GM03348 (cell line): ENCODE results near the gene ANKHD1.
A peak's percentile ranks its signal among the peaks of the same experiment; 100 is the strongest.
"Not testable (repeated sequence)": the region's sequence is repeated elsewhere in the genome, so short reads cannot be mapped to it uniquely, and the experiment has no call there.

Experiments used
- DNase-seq: peaks from one replicate; pipeline ENCODE4 v3.0.0; 2012; ENCODE audit warnings: low spot score

Gene ANKHD1

DNA sequence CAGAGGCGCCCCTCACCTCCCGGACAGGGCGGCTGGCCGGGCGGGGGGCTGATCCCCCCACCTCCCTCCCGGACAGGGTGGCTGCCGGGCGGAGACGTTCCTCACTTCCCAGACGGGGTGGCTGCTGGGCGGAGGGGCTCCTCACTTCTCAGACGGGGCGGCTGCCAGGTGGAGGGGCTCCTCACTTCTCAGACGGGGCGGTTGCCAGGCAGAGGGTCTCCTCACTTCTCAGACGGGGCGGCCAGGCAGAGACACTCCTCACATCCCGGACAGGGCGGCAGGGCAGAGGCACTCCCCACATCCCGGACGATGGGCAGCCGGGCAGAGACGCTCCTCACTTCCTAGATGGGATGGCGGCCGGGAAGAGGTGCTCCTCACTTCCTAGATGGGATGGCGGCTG, 26.1 kb downstream of the ANKHD1 start:
- not testable (repeated sequence) for DNase-seq

DNA sequence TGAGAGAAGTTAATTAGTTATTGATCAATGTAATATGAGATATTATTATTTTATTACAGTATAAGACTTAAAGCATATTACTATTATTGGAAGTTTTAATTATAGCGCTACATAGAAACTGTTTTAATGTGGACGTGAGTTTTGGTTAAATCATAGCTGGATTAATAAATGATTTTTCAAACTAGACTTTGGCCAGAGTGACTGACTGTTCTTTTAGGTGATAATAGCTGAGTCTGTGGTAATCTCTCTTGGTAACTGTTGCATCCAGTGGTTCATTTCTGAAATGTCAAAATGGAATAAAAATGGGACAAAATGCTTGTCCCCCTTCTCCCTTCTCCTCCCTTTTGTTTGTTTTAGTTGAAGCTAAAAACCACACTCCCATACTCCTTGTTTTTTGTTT, 28.1 kb downstream of the ANKHD1 start:
- DNase-seq, result no peak

DNA sequence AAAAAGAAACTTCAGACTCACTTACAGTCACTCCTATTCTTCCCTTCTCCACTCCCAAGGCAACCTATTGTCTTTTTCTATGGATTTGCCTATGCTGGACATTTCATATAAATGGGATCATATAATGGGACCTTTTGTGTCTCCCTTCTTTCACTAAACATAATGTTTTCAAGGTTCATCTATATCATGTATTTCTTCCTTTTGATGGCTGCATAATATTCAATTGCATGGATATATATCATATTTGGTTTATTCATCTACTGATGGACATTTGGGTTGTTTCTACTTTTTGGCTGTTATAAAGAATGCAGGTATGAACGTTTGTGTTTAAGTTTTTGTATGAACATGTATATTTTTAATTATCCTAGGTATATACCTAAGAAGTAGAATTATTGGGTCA, 30.6 kb downstream of the ANKHD1 start:
- no peak for DNase-seq

DNA sequence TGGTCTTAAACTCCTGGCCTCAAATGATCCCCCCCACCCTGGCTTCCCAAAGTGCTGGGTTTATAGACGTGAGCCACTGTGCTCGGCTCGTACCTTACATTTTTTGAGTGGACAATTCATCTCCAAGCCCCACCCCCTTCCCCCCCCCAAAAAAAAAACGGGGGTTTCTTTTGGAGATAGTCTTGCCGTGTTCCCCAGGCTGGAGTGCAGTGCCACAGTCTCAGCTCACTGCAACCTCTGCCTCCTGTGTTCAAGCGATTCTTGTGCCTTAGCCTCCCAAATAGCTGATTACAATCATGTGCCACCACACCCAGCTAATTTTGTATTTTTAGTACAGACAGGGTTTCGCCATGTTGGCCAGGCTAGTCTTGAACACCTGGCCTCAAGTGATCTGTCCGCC, 31.3 kb downstream of the ANKHD1 start:
- DNase-seq, result no peak

DNA sequence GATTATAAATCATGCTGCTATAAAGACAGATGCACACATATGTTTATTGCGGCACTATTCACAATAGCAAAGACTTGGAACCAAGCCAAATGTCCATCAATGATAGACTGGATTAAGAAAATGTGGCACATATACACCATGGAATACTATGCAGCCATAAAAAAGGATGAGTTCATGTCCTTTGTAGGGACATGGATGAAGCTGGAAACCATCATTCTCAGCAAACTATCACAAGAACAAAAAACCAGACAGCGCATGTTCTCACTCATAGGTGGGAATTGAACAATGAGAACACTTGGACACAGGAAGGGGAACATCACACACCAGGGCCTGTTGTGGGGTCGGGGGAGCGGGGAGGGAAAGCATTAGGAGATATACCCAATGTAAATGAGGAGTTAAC, 55.7 kb downstream of the ANKHD1 start:
- not testable (repeated sequence) for DNase-seq

DNA sequence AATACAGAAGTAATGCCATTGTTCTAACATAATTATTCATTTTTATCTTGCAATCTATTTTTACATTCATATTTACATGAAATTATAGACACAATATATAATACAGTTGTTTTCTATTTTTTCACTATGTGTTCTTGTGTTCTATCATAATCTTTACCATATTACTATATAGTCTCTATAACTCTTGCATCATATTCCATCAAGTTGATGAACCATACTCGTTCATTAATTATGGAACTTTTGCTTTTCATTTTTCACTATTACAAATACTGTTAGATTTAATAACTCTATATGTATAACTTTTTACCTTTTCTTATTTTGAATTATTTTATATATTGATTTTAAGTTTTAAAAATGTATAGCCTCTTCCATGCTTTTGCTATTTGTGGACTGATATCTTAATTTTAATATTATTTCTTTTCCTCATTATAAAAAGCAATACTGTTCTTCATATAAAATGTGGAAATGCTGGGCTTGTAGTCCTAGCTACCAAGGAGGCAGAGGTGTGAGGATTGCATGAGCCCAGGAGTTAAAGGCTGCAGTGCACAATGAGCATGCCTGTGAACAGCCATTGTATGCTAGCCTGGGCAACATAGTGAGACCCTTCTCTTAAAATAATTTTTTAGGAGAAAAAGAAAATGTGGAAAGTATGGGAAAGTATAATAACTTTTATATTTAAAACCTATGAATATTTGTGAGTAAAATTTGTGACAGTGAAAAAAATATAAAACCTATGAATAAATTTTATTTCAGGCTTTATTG, 65.5 kb downstream of the ANKHD1 start:
- DNase-seq, result no peak

DNA sequence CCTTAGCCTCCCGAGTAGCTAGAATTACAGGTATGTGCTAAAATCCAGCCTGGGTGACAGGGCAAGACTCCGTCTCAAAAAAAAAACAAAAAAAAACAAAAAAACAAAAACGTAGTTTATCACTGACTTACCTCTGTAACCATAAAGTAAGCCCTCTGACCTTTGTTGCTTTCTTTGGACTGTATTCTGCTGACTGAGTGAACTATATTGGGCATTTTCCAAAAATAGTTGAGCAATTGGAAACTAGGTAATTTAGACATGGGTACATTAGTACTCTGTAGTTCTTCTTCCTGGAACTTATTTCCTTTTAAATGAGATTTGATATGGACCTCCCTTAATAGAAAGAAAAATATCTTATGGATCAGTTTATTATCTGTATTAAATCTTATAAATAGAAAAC, 66.6 kb downstream of the ANKHD1 start:
- DNase-seq, result no peak

DNA sequence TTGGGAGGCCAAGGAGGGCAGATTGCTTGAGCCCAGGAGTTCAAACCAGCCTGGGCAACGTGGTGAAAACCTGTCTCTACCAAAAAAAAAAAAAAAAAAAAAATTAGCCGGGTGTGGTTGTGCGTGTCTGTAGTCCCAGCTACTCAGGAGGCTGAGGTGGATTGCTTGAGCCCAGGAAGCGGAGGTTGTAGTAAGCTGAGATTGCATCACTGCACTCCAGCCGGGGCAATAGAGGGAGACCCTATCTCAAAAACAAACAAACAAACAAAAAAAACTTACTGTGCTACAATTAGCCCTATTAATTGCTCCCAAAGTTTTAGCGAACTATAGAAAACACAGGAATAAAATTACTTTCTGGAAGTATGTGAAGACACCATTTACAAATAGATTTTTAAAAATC, 67.6 kb downstream of the ANKHD1 start:
- no peak for DNase-seq

DNA sequence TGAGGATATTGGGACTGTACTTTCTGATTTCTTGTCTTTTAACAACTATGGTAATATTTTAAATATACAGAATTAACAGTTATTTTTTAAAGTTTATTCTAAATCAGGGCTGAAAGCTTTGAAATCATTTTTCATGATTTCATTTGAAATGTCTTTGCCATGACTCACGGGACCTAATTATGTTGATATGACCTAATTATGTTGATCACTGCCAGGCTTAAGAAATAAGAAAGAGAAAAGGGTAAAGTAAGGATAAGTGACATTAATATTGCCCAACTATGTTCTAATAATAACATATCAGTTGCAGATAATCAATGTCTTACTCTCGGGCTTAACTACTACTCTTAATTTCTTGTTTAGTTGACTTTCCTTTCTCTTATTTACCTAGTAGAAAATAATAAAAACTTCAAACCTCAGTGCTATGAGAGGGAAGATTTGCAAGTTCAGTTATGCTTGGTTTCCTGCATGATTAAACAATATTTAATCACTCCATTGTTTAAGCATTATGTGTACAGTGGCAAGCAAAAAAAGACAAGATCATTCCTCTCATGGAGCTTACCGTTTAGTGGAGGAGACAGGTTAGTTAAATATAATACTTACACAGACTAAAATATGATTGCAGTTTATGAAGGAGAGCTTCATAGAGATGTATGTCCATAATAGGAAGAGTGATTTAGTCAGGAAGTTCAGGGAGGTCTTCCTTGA, 78.8 kb downstream of the ANKHD1 start:
- DNase-seq, result peak; percentile 15

DNA sequence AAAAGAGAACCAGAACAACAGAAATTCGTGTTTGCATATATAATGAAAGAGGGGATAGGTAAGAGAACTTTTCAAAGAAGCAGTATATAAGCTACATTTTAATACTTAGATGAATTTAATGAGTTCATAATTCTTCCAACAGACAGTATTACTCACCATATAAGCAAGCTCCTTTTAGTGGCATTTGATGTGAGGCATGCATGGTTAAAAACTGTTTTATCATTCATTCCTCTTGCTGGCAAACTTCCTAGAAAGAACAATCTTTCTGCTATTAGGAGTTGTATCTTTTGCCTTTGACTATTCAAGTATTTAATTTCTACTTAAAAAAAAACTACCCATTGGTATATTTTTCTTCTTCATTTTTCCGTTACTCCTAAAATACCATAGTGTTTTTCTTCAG, 80.1 kb downstream of the ANKHD1 start:
- DNase-seq, result peak; percentile 28

DNA sequence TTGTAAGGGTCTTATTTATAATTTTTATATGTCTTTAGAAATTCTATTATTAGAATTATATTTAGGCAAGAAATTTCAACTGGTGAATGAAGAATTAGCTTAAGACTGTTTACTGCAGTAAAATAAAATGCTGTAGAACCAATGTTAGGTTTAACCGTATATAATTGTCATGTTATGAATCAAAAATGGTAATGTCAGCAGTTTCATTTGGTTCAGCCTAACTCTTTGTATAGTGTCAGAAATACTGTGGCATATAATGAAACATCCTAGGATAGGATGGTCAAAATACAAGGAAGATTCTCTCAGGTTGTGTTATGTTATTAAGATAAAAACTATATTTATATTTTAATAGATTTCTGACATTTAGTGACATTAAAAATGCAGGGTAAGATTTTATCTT, 81.4 kb downstream of the ANKHD1 start:
- no peak for DNase-seq

DNA sequence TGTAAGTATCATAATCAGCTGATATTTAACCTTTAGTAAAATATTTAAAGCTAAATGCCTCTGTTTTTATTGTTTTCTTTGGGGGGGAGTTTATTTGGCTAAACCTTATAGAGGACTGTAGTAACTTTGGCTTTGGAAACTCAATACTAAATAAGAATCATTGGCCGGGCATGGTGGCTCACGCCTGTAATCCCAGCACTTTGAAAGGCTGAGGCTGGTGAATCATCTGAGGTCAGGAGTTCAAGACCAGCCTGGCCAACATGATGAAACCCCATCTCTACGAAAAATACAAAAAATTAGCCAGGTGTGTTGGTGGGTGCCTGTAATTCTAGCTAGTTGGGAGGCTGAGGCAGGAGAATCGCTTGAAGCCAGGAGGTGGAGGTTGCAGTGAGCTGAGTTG, 86.5 kb downstream of the ANKHD1 start:
- DNase-seq, result not testable (repeated sequence)

DNA sequence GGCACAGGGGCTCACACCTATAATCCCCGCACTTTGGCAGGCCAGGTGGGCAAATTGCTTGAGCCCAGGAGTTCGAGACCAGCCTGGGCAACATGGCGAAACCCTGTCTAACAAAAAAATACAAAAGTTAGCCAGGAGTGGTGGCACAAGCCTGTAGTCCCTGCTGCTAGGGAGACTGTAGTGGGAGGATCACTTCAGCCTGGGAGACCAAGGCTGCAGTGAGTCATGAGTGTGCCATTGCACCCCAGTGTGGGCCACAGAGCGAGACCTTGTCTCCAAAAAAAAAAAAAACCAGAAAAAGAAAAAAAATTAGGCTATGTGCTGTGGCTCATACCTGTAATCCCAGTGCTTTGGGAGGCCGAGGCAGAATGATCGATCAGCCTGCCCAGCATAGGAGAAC, 87.3 kb downstream of the ANKHD1 start:
- no peak for DNase-seq

DNA sequence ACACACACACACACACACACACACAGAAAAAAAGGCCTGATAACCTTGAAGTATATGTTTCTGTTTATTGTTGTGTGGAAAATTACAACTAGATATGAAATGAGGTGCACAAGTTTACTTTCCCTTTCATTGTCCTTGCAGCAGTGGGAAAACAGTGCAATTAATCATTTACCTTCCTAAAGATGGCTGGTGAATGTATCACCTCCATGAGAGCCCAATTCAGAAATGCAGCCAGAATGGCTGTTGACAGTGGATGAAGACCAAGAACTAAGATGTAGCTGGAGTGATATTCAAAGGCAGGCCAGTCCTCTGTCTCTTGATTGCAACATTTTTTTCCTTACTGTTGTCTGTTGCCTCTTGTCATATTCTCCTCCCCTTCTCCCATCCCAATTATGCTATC, 96.3 kb downstream of the ANKHD1 start:
- no peak for DNase-seq

DNA sequence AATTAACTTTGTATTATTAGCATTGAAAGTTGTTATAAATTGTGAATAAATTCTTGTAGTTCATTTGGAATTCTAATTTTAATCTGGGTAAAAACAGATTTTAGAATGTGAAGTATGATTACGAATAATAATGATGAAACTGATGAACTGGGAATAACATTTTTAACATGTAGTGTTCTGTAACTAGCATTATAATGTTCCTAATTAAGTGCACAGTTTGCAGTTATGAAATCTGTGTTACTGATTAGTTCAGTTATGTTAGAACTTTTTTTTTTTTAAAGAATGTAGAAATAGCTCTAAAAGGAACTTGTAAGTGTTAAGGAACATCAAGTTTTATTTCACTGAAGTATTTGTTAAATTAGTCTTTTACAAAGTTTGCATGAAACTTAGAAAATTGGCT, 97.0 kb downstream of the ANKHD1 start:
- DNase-seq, result no peak

DNA sequence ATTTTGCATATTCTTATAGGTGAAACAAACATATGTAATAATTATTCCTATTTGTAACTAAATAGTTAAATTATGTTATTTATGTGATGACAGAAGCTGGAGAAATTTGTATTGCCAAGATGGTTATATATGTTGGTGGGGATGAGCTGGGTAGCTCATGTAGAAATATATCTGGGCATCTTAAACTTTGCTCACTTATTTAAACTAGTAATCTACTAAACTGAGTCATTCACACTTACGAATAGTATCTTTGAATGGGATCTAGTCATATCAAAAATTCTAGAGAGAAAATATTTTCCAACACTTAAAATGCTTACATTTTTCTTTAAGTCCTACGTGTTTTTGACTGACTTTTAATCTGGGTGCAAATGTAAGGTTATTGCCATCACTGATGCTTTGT, 101.2 kb downstream of the ANKHD1 start:
- no peak for DNase-seq

DNA sequence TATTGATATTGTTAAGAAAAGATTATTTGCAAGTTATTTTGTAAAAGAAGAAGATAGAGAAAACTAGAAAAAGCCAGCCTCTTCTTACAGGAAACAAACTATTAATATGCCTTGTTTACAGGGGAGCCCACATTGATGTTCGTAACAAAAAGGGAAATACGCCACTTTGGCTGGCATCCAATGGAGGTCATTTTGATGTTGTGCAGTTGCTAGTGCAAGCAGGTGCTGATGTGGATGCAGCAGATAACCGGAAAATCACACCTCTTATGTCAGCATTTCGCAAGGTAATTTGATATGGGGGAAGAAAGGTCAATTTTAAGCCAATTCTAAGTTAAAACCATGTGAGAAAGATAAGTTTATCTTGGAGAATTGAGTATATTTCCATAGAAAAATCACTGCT, 108.3 kb downstream of the ANKHD1 start:
- DNase-seq, result no peak

DNA sequence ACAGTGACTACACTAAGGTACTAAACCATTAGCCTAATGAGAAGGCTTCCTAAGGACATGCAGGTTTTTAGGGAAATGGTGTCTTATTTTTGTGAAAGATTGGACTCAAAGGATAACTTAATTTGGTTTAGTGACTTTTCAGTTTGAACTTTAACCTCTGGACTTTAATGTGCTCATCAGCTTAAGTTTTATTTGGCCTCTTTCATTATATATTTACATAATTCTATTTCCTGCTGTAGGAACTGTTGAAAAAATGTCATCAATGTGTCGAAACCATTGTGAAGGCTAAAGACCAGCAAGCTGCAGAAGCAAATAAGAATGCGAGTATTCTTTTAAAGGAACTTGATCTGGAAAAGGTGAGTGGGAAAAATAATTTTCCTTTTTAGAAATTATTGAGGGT, 111.5 kb downstream of the ANKHD1 start:
- no peak for DNase-seq

DNA sequence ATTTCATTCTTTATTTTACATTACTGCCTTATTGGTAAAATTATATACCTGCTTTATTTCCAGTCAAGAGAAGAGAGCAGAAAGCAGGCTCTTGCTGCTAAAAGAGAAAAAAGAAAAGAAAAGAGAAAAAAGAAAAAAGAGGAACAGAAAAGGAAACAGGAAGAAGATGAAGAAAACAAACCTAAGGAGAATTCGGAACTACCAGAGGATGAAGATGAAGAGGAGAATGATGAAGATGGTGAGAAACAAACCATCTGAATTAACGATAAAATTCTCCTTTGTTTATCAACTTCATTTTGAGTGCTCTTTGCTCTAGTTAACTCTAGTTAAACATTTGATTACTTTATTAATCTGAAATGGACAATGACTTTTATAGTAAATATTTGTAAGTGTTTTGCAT, 122.4 kb downstream of the ANKHD1 start:
- no peak for DNase-seq

DNA sequence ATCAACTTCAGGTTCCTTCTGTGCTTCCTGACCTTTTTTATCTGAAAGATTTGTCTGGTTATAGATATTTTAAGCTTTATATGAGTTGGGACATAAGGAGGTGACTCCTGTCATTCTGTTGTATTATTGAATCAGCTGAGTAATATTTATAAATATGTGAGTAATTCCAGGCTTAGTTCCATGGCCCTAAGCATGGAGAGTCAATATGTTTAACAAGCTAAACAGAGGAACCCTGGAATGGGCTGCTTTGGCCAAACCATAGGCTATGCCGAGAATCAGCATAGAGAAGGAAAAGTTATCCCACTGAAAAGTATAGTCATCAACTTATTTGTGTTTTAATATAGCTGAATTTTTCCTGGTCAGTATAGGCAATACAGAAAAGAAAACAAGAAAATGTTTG, 138.6 kb downstream of the ANKHD1 start:
- no peak for DNase-seq

DNA sequence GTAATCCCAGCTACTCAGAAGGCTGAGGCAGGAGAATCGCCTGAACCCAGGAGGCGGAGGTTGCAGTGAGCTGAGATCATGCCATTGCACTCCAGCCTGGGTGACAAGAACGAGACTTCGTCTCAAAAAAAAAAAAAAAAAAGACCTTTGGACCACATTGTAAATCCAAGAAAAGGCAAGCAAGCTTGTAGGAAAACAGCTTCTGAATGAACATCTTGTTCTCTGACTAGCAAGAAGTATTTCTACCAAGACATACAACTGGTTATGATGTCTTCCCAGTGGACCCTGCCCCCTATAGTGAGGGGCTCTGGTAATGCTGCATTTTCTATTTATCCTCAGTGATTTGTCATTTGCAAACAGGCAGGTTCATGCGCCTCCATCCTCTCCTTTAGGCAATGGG, 141.3 kb downstream of the ANKHD1 start:
- no peak for DNase-seq

DNA sequence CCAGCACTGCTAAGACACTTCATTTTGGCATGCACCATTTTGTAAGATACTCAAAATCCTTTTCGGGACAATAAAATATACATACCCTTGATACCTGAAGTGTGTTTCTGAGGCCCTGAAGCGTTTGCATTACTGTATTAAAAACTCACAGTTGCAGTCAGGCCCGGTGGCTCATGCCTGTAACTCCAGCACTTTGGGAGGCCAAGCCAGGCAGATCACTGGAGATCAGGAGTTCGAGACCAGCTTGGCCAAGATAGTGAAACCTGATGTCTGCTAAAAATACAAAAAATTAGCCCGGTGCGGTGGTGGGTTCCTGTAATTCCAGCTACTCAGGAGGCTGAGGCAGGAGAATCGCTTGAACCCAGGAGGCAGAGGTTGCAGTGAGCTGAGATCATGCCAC, 143.4 kb downstream of the ANKHD1 start:
- no peak for DNase-seq

DNA sequence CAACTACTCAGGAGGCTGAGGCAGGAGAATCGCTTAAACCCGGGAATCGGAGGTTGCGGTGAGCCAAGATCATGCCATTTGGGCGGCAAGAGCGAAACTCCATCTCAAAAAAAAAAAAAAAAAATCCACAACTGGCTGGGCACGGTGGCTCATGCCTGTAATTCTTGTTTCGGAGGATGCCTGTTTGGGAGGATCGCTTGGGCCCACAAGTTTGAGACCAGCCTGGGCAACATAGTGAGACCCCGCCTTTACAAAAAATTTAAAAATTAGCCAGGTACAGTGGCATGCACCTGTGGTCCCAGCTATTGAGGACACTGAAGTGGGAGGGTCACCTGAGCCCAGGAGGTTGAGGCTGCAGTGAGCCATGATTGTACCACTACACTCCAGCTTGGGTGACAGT, 144.0 kb downstream of the ANKHD1 start:
- no peak for DNase-seq
